Upper lobe of left lung (tissue), 6 donors: ENCODE results near the gene GGTLC3. TPM values are rescaled to one million over a fixed set of nuclear protein-coding genes. Genes with fewer than 3 reads are reported as not detected.

Experiments
- total RNA-seq, 6 donors: library from RNA; depleted of rRNA in 4 of 6; stranded (reverse); fragments of >200 nt in 4 of 6; gene quantifications; one replicate each; pipeline versions ENCODE4 v1.1.0 to v1.2.1, GENCODE V29; 2016 to 2021
- donor health status: DM: no; HTN: no; CAD: no; lungs with moderate emphysema.
- donor health status: DM: no; HTN: yes; CAD: no; lungs with severe emphysema.

The GGTLC3 gene
- total RNA-seq, 6 donors from 2014 or later = 3.0 to 7.2 (median 5.2) TPM; not detected in 1

Other genes with a start within 250 kb of the GGTLC3 start
- 1 to 10 TPM in 4 of 6 donors, not detected in 2; 3.1 to 8.4 (median 6.0) TPM for gene TMEM191B, start 9.6 kb upstream of the GGTLC3 start, total RNA-seq
- 1 to 10 TPM in 3 of 6 donors, under 1 TPM in 2, not detected in 1; 0.44 to 1.7 (median 1.0) TPM for gene RIMBP3, start 93.8 kb upstream of the GGTLC3 start, total RNA-seq